GM19025 (cell line): ENCODE data around the gene TMC3.

ENCODE experiments used
- ATAC-seq: cut with Tn5 transposase; IDR thresholded peaks from one replicate; pipeline ENCODE4 v1.9.1; 2021; ENCODE audit warnings: mild to moderate bottlenecking, low read depth, moderate library complexity; ENCODE audit not compliant: unreplicated experiment

TMC3 gene

GRCh38 chr15:81385721-81386076, 11.7 kb upstream of the TMC3 start:
- ATAC-seq, result no peak

GRCh38 chr15:81384891-81385720, 11.1 kb upstream of the TMC3 start:
- ATAC-seq, result no peak

- no peak for ATAC-seq
These were observed 7.7 kb upstream of the TMC3 start for GRCh38 chr15:81381720-81382119.

- no peak for ATAC-seq
These were observed 6.7 kb upstream of the TMC3 start for GRCh38 chr15:81380668-81381067.

- ATAC-seq, result no peak
These were observed 6.2 kb upstream of the TMC3 start for GRCh38 chr15:81380203-81380602.

GRCh38 chr15:81379269-81379668, 5.3 kb upstream of the TMC3 start:
- no peak for ATAC-seq

- no peak for ATAC-seq
These were observed 4.4 kb upstream of the TMC3 start for GRCh38 chr15:81378443-81378842.

GRCh38 chr15:81377871-81378270, 3.9 kb upstream of the TMC3 start:
- ATAC-seq, result no peak

GRCh38 chr15:81376231-81376630, 2.2 kb upstream of the TMC3 start:
- no peak for ATAC-seq

GRCh38 chr15:81375461-81375860, 1.4 kb upstream of the TMC3 start:
- no peak for ATAC-seq

GRCh38 chr15:81373176-81373575, 837 bp downstream of the TMC3 start:
- no peak for ATAC-seq

- ATAC-seq, result no peak
These were observed 1.4 kb downstream of the TMC3 start for GRCh38 chr15:81372575-81372974.

- ATAC-seq, result no peak
These were observed 10.1 kb downstream of the TMC3 start for GRCh38 chr15:81363718-81364500.

GRCh38 chr15:81363276-81363675, 10.7 kb downstream of the TMC3 start:
- no peak for ATAC-seq

GRCh38 chr15:81362790-81363189, 11.2 kb downstream of the TMC3 start:
- no peak for ATAC-seq

GRCh38 chr15:81361891-81362290, 12.1 kb downstream of the TMC3 start:
- ATAC-seq, result no peak

- no peak for ATAC-seq
These were observed 13.5 kb downstream of the TMC3 start for GRCh38 chr15:81360491-81360890.

GRCh38 chr15:81358248-81358647, 15.8 kb downstream of the TMC3 start:
- ATAC-seq, result no peak

- no peak for ATAC-seq
These were observed 16.8 kb downstream of the TMC3 start for GRCh38 chr15:81357180-81357686.

GRCh38 chr15:81356252-81356651, 17.8 kb downstream of the TMC3 start:
- no peak for ATAC-seq

- no peak for ATAC-seq
These were observed 22.4 kb downstream of the TMC3 start for GRCh38 chr15:81351651-81352050.

GRCh38 chr15:81349271-81349670, 24.7 kb downstream of the TMC3 start:
- no peak for ATAC-seq
